GM04504 (cell line): ENCODE results near the gene EVX2.

Source experiments
- DNase-seq: peaks from one replicate; pipeline ENCODE4 v3.0.0-alpha.2; 2012; ENCODE audit warnings: low read depth

Gene EVX2

DNA sequence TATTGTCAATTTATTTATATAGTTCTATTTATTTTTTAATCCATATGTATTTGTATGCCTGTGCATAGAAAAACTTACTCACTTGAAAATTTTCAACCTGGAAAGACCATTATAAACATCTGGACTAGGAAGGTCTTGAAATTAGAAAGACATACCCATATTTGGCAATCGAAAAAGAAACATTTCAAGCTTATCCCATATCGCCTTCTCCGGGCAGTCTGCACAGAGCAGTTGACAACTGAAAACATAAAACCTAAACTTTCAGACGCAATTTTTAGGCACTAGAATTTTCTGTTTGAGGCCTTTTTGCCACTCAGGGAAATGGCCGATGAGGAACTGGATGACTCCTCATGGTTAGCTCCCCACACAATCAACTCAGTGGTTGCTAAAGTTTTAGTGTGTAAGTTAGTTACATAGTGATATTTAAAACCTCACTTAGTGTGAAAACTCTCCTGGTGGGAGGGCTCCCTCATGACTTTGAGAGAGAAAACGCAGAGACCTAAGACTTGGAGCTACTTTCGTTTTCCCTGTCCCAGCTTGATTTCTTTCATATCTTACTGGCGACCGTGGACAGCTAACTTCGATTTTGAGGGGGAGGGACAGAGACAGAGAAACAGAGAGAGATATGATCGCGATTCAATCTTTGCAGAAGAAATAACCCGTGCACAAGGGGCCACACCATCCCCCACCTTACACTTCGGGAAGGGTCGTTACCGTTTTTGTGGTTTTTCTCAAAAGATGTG, 12.7 kb upstream of the EVX2 start:
- no peak for DNase-seq

DNA sequence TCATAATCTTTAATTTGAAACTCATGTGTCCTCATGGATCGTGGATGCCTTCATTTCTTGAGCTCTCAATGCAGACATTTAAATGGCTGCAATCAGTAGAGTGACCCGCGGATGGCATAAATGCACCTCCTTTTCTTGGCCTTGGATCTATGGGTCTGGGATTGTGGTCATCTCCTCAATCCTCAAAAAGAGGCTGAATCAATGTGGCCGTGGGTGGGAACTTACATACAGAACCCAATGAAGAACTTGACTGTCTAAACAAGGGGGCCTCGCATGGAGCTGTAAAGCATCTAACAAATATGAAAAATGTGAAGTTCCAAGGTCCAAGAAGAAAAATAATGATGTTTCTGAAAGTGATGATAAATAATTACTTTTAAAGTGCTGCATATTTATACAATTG, 11.7 kb upstream of the EVX2 start:
- DNase-seq, result no peak

DNA sequence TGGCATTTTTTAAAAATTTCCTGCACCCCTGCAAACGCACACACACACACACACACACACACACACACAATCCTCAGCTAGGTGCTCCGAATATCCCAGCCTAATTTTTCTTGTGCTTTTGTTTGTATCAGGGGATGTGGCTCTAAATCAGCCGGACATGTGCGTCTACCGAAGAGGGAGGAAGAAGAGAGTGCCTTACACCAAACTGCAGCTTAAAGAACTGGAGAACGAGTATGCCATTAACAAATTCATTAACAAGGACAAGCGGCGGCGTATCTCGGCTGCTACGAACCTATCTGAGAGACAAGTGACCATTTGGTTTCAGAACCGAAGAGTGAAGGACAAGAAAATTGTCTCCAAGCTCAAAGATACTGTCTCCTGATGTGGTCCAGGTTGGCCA, 10.6 kb upstream of the EVX2 start:
- DNase-seq, result no peak

DNA sequence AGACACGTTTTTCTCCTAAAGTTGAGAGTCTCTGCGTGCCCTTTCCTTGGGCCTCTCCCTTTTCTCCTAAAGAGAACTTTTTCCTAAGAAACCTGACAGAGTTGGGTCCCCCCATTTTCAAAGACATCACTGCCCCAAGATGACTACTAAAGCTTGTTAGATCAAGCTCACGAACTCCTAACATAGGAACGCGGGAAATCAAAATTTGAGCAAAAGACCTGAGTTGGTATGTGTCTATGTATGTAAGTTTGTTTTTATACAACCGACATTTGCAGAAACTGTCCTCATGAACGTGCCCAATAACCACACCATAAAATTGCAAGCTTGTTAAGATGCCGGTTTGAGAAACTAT, 10.1 kb upstream of the EVX2 start:
- no peak for DNase-seq

DNA sequence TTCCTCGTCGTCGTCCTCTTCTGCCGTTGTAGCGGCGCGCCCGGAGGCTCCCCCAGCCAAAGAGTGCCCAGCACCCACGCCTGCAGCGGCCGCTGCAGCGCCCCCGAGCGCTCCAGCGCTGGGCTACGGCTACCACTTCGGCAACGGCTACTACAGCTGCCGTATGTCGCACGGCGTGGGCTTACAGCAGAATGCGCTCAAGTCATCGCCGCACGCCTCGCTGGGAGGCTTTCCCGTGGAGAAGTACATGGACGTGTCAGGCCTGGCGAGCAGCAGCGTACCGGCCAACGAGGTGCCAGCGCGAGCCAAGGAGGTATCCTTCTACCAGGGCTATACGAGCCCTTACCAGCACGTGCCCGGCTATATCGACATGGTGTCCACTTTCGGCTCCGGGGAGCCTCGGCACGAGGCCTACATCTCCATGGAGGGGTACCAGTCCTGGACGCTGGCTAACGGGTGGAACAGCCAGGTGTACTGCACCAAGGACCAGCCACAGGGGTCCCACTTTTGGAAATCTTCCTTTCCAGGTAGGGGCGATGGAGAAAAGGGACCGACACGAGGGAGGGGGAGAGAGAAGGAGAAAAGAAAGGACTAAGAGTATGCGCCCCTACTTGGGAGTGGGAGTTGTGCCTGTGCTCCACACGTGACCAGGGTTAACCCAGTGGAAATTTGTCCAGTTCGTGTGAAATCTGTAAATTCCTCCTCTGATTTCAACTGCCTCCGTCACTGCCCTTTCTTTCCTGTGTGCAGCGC, 9.6 kb upstream of the EVX2 start:
- DNase-seq, result no peak

DNA sequence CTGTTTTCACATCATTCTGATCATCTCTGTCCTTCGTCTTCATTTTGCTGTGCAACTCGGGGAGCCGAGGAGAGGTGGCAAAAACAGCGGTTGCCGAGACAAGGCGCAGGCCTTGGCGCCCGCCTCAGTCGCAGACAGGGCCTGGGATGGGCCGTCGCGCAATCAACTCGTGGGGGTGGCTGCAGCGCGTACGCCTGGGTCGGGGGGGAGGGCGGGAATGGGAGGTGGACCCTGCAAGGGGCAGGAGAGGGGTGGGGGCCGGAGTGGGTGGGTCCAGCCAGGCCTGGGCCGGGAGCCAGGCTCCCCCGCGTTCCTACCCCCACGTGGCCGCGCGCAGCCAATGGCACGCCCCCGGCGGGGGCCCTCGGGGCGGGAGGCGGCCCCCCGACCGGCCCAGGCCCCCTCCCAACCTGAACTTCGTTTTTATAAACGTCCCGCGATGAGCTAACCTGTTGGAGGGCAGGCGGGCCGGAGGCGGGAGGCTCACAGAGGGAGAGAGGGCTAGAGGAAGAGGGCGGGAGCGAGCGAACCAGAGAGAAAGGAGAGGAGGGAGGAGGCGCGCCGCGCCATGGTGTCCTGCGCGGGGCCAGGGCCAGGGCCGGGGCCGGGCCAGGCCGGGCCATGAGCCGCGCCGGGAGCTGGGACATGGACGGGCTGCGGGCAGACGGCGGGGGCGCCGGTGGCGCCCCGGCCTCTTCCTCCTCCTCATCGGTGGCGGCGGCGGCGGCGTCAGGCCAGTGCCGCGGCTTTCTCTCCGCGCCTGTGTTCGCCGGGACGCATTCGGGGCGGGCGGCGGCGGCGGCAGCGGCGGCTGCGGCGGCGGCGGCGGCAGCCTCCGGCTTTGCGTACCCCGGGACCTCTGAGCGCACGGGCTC, 8.7 kb upstream of the EVX2 start, which contains the start of gene HOXD13:
TSS of gene HOXD13 (plus strand) at position 452 of the 875 bp plus-strand sequence. CDS start at position 622, 170 bp downstream.
- DNase-seq, result no peak

DNA sequence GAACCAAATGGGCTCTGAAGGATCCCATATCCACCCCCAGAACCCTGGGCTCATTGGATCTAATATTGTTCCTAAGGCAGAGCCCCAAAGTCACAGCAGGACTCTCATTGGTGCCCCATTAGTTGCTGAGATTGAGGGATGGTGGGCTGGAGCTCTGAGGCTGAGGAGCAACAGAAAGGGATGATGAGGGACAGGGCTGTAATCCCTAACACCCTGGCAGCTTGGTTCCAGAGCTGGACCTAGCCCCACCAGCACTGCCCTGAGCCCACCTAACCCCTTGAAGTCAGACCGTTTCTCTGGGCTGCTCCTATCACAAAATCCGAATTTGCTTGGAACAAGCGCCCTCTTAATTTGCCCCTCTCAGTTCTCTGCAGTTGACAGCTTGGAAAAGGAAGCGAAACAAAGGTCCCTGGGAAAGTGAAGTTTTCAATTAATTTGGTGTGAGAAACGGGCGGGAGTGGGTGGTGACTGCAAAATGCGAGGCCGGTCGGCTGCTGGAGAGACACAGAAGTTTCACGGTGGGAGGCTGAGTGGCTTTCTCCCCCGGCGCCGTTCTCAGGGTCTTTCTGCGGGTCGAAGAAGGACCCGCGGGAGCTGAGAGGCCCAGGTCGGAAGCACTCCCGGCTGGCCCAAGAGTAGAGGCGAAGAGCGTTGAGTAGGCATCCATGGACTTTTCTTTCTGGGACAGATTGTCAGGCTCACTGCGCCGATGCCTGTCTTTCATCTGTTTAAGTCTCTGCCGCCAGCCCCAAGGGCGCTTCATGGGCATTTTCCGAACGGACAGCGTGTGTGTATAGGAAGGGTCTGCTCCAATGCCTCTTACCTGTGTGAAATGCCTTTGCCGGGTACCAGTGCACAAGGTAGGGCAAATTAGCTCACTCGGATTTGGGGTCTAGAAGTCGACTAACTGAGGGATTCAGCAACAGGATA, 7.8 kb upstream of the EVX2 start:
- no peak for DNase-seq

DNA sequence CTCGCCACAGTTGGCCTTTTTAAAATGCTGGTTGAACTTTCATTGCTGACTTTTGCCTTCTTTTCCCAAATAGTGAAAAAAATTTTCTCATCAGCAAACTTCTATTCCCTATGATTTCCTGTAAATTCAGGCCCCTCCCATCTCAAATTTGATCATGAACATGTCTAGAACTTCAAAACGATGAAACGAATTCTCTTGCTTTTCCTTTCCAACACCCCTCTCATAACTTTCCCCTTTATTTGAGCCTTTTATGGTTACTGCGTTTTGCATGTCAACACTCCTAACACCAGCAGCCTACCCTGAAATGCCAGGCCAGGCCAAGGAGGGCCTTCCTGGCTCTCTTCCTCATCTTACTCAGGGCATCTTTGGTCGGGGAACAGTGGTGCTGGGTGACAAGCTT, 7.1 kb upstream of the EVX2 start:
- no peak for DNase-seq

DNA sequence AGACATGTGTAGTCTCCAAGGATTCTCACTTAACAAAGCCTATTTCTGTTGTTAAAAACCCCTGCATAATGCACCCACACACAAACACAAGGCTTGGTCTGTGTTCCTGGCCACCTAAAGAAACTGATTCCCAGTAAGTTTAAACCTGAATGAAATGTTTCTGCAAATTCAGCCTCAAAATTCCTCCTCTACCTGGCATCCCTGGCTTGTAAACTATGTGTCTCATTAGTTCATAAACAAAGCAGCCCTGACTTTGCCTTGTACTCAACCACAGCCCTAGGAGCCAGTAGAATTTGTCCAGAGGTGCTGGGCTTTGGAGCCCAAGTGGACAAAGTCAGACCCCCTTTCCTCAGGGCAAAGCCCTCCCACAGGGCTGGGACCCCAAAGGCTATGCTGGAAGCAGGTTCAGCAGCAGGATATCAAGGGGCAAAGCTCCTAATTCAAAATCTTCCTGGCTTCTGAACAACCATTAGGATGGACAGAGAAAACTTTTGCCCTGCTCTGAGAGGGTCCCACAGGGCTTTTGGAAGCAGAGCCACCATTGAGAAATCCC, 6.2 kb upstream of the EVX2 start:
- no peak for DNase-seq

DNA sequence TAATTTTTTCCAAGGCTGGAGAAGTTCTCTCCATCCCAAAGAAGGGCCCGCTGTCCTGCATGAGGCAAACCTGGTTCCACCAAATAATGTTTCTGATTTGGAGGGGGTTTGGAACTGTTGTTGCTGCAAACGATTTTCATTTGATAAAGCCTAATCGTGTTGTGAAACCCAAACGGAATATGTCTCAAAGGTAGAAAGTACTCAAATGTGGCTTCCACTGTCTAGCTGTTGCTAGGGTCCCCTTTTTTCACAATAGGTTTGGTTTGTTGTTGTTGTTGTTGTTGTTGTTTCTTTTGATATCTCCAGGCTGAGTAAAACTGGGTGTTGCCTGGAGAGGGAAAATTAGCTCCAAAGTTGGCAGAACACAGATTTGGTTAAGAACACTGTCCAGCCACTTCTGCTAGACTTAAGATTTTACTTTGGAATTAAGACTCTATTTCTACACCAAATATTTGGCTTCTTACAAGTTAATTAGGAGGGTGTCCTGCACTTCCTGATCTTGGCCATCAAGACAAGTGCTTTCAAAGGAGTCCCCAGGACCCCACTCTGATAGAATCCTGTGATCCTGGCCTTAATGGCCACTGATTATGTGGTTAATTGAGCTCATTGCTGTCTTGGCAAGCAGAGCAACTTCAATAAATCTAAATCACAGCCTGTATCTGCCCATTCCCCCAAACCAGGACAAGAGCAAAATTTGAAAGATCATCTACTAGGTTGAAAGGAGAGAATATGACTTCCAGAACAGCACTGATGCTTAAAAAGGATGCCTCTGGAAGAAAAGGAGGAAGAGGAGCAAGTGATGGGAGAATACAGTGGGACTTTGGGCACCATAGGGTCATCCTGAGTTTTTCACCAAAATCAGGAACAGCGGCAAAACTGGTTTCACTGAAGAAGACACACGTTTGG, 5.4 kb upstream of the EVX2 start:
- no peak for DNase-seq

DNA sequence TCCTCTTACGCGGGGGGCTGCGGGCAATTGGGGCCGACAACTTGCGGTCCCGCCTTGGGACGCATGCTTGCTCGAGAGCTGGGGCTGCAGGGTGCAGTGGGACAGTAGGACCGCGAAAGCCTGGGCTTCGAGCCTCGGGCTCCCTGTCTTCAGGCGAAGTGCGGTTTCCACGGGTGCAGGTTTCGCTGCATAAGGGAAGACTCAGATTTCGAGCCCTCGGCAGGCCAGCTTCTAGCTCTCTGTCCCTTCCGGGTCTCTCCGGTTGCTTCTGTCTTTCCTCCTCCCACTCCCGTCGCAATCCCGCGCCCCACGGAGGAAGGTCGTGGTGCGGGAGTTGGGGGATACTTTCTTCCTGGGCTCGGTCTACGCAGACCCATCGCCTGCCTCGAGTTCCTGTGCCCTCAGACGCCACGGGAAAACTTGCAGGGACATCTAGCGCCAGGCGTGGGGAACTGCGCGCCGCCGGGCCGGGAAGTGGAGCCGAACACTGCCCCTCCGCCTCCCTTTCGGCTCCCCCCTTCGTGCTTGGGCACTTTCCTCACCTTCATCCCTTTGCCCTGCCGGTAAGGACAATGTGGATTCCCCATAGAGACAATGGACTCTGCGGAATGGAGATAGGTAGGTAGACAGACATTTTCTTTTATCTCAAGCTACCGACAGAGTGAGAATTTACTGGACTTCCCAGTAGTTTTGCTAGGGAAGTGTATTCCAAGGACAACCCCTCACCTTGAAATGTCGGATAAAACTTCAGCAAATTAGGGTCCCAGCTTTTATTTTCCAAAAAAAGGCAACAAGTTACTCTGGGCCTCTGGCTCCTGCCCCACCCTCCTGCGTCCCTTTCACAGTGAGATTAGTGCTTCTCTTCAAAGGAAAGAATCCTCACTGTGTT, 4.5 kb upstream of the EVX2 start:
- no peak for DNase-seq

DNA sequence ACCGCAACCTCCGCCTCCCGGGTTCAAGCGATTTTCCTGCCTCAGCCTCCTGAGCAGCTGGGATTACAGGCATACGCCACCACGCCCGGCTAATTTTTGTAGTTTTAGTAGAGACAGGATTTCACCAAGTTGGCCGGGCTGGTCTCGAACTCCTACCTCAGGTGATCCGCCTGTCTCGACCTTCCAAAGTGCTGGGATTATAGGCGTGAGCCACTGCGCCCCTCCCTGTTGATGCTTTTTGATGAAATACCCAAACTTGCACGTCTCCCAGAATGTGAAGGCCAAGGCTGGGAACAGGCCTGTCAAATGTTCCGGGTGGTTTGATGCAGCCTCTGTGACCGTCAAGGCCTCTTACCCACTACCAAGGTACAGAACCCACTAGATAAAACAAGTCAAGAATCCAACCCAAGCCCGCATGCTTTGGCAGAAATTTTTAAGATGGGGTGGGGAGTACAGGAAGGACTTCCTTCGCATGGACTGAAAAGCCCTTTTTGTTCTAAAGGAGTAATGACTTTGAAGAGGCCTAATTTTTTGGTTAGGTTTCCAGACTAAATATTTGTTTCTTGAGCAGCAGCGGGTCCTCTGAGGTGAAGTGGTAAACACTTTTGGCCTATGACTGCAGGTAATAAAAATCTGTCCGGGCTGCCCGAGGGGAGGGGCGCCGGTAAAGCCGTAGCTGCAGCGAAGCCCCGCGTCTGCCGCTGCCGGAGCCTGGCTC, 3.7 kb upstream of the EVX2 start:
- DNase-seq, result no peak

DNA sequence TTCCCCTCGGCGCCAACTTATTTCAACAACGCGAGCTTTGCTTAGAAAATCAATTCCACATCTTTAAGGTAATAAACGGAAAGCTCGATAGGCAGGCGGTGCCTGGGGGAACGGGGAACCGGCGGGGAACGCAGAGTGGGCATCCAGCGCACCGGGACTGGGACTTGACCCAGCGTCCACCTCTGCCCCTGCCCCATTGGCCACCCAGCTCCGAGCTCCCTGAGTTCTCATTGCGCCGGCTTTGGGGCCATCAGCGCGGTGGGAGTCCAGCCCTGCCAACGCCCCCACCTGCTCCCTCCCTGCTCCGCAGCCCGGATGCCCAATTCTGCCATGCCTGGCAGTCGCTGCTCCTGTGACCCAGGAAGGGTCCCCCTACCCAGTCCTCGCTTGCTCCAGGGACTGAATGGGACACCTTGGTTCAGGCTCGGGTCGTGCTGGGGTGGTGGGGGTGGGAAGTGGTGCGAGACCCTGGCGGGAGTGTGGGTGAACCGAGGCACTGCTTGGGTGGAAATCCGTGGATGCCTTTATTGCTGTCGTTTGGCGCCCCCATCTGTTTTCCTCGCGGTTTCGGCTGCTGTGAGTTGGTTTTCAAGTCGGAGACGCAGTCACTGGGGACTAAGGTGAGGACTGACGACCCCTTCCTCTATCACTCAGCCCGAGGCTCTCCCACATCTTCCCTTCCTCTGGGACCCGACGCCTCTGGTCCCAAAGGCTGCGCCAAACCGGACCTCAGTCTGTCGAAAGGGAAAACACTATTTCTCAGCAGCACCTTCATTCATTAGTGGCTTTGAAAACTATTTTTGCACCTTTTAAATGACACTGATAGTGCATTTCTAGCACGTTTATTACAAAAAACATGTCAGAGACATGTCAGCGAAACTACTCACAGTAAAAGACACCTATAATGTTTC, 2.4 kb upstream of the EVX2 start:
- DNase-seq, result no peak

DNA sequence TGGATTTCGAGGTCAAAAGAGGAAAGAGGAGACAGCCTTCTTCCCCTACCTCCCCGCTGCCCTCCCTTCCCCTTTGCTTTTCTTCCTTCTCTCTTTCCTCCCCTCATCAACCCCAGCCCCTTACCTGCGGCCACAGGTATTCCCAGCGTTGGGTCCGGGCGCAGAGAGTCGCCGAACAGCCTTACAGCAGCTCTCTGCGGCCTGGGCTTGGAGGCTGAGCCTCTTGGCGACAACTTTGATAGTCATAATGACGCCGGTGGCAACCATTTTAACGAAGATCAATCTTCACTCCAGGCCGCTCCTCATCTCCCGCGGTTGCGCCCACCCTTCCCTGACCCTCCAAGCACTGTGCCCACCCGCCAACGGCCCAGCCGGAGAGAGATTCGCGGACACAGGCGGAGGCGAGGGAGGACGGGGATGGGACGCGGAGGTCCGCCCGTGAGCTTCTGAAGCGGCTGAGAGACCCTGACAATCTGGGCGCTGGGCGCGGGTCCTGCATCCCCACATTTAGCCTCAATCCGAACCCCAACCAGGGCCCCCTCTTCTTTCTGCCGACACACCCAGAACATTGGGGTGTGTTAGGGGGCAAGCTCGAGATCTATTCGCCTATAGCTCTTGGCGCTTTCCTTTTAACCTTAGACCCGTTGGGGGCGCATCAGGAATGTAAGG, 1.5 kb upstream of the EVX2 start:
- no peak for DNase-seq

DNA sequence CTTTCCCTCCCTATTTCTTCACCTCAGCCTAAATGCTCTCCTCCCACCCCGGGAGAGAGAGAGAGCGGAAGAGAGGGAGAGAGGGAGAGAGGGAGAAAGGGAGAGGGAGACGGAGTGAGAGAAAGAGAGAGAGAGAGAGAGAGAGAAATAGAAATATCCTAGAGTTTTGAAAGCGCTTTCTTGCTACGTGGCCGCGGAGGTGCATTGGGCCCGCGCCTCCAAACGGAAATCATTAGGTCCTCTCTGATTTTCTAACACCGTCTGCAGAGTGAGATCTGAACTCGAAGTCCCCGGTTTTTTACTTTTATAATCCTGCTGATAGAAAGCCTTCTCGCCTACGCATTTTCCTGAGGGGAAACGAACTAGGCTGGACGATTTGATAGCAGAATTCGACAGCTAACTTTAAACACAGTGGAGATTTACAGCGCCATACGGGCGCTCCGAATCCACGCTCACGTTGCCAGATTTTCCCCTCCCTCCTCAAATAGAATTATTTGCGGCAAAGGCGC, 903 bp upstream of the EVX2 start:
- DNase-seq, result no peak
